Keratinocyte (primary cell): ENCODE results near the gene C1R. TPM values are rescaled to one million over a fixed set of nuclear protein-coding genes. Genes with fewer than 3 reads are reported as not detected.
"Not testable (repeated sequence)": the region's sequence is repeated elsewhere in the genome, so short reads cannot be mapped to it uniquely, and the experiment has no call there.

ENCODE experiments used
- DNase-seq: peaks from one replicate; pipeline ENCODE4 v3.0.0-alpha.2; 2011; ENCODE audit warnings: low read depth, missing footprints, low spot score
- FAIRE-seq: peaks from 2 replicates; lab custom pipeline; 2011; peaks lifted over from hg19 to GRCh38; lab: Jason Lieb, UNC
- H2AFZ ChIP-seq: 2 replicates; pipeline ENCODE4 v1.6.0; 2012; ENCODE audit warnings: low read length, control low read depth, inconsistent platforms; ENCODE audit not compliant: control insufficient read depth
- H3K27ac ChIP-seq: 2 replicates; pipeline ENCODE4 v1.5.1; 2011; ENCODE audit warnings: low read length; ENCODE audit not compliant: control insufficient read depth, insufficient read depth
- H3K27me3 ChIP-seq: 3 replicates; pipeline ENCODE4 v1.6.0; 2011; ENCODE audit warnings: low read length; ENCODE audit not compliant: control insufficient read depth, insufficient read depth; ENCODE audit errors: extremely low read depth
- H3K36me3 ChIP-seq, 2 experiments: 2 replicates in 1 of 2; 3 replicates in 1 of 2; pipeline ENCODE4 v1.5.1; 2011; ENCODE audit warnings: low read length in 2 of 2, mild to moderate bottlenecking in 1 of 2; ENCODE audit not compliant: control insufficient read depth in 2 of 2, insufficient read depth in 2 of 2; ENCODE audit errors: extremely low read depth in 1 of 2
- H3K4me1 ChIP-seq: 3 replicates; pipeline ENCODE4 v1.5.1; 2011; ENCODE audit warnings: low read length; ENCODE audit not compliant: control insufficient read depth, insufficient read depth; ENCODE audit errors: extremely low read depth
- H3K4me2 ChIP-seq: 3 replicates; pipeline ENCODE4 v1.6.0; 2011; ENCODE audit warnings: low read depth, low read length; ENCODE audit not compliant: control insufficient read depth, insufficient read depth; ENCODE audit errors: extremely low read depth
- H3K4me3 ChIP-seq, 3 experiments: fragments of 200-600 bp in 1 of 3; sonication (generic) in 1 of 3; 2 replicates in 2 of 3; 3 replicates in 1 of 3; pipeline ENCODE4 v1.5.1; 2011 to 2016; ENCODE audit warnings: low read length in 3 of 3, mild to moderate bottlenecking in 3 of 3, control low read depth in 2 of 3, inconsistent platforms in 1 of 3, low read depth in 1 of 3, mixed read lengths in 1 of 3, mixed run types in 1 of 3, moderate library complexity in 1 of 3; ENCODE audit not compliant: control insufficient read depth in 2 of 3, insufficient read depth in 2 of 3; ENCODE audit errors: extremely low read depth in 1 of 3
- H3K79me2 ChIP-seq: 2 replicates; pipeline ENCODE4 v1.6.0; 2012; ENCODE audit warnings: low read length; ENCODE audit not compliant: control insufficient read depth, insufficient read depth
- H3K9ac ChIP-seq: 3 replicates; pipeline ENCODE4 v1.6.0; 2011; ENCODE audit warnings: low read length; ENCODE audit not compliant: control insufficient read depth, insufficient read depth; ENCODE audit errors: extremely low read depth
- H3K9me1 ChIP-seq: 3 replicates; pipeline ENCODE4 v1.6.0; 2011; ENCODE audit warnings: low read length; ENCODE audit not compliant: control insufficient read depth, insufficient read depth; ENCODE audit errors: extremely low read depth
- H3K9me3 ChIP-seq: 2 replicates; pipeline ENCODE4 v1.5.1; 2012; ENCODE audit warnings: low read depth, low read length; ENCODE audit not compliant: control insufficient read depth
- H4K20me1 ChIP-seq: 3 replicates; pipeline ENCODE4 v1.6.0; 2011; ENCODE audit warnings: low read length; ENCODE audit not compliant: control insufficient read depth, insufficient read depth; ENCODE audit errors: extremely low read depth
- CTCF ChIP-seq, 3 experiments: IDR thresholded peaks in 1 of 3; conservative IDR thresholded peaks in 1 of 3; optimal IDR thresholded peaks in 1 of 3; 2 replicates in 2 of 3; 3 replicates in 1 of 3; pipeline versions ENCODE3 to v1.5.1; 2011; ENCODE audit warnings: low read length in 3 of 3, mild to moderate bottlenecking in 3 of 3, moderate library complexity in 2 of 3, control low read depth in 1 of 3, inconsistent platforms in 1 of 3; ENCODE audit not compliant: insufficient read depth in 2 of 3; ENCODE audit errors: extremely low read depth in 1 of 3
- EZH2 ChIP-seq: IDR thresholded peaks from one replicate; pipeline ENCODE4 v1.6.1; 2012; ENCODE audit warnings: inconsistent platforms, mild to moderate bottlenecking, low read length, moderate library complexity
- dilution Hi-C: fragments of 300-500 bp; cut with MboI; formaldehyde crosslinking; loops from one replicate; pipeline ENCODE4 v1.7.0; 2020; ENCODE audit warnings: low sequenced_read_pairs; ENCODE audit not compliant: extremely low pct_ligation_motif_present
- polyA plus RNA-seq, 5 experiments: library from polyadenylated mRNA; depleted of rRNA in 3 of 5; stranded (reverse) in 3 of 5; stranded (forward) in 1 of 5; unstranded in 1 of 5; fragments of >200 nt; gene quantifications; 1 replicate in 1 of 5; 2 replicates in 3 of 5; 3 replicates in 1 of 5; pipeline versions ENCODE4 v1.2.1 to v1.2.3, GENCODE V29; 2011 to 2012; ENCODE audit warnings: missing spikeins in 2 of 5, low read depth in 1 of 5, low replicate concordance in 1 of 5

Gene C1R
- polyA plus RNA-seq, 1 donor (not counting 4 experiments of a cell fraction or from before 2014, with no cell fraction given) = 2.8 TPM

- H2AFZ ChIP-seq = peak overlapping the region; percentile 92
- H3K9me3 ChIP-seq = no peaks in the 10 kb centered on the region
- no peaks in the 10 kb centered on the region for H3K79me2 ChIP-seq
- no peaks in the 10 kb centered on the region for H3K9me1 ChIP-seq
- H3K4me3 ChIP-seq = peak overlapping the region in 1 of 3 experiments; percentile 15
- H3K36me3 ChIP-seq = no peaks in the 10 kb centered on the region
- no peaks in the 10 kb centered on the region for H4K20me1 ChIP-seq
- H3K4me2 ChIP-seq = peak overlapping the region; percentile 72
- H3K27me3 ChIP-seq = no peaks in the 10 kb centered on the region
- no peak for TF ChIP-seq CTCF (optimal IDR thresholded peaks at IDR 0.05 in 1 of 3, IDR thresholded peaks at IDR 0.05 in 1 of 3, conservative IDR thresholded peaks at IDR 0.05 in 1 of 3; ENCODE audit: extremely low read depth in 1 of 3, insufficient read depth in 2 of 3, low read length in 3 of 3)
- no peak for TF ChIP-seq EZH2
- no peak overlapping the region for H3K9ac ChIP-seq
- DNase-seq = no peak
- dilution Hi-C loops = no loop called here
- peaks cover 14% of the 10 kb centered on the region for H3K4me1 ChIP-seq
- FAIRE-seq = peak; percentile 96
- peak overlapping the region; percentile 31 for H3K27ac ChIP-seq
These were observed 52.8 kb downstream of the C1R start for GRCh38 chr12:7039403-7039802.

- Histone ChIP-seq H4K20me1 (no peaks in the 10 kb centered on the region), H3K4me2 (no peak overlapping the region), H2AFZ (no peak overlapping the region), H3K36me3 (no peaks in the 10 kb centered on the region), H3K4me3 (no peak overlapping the region), H3K4me1 (peaks cover 14% of the 10 kb centered on the region), H3K9ac (no peak overlapping the region), H3K9me1 (no peaks in the 10 kb centered on the region), H3K9me3 (no peaks in the 10 kb centered on the region), H3K79me2 (no peaks in the 10 kb centered on the region), H3K27ac (no peak overlapping the region), H3K27me3 (no peaks in the 10 kb centered on the region)
- FAIRE-seq (no peak), DNase-seq (no peak)
- TF ChIP-seq EZH2 (no peak), CTCF (optimal IDR thresholded peaks at IDR 0.05 in 1 of 3, IDR thresholded peaks at IDR 0.05 in 1 of 3, conservative IDR thresholded peaks at IDR 0.05 in 1 of 3; ENCODE audit: extremely low read depth in 1 of 3, insufficient read depth in 2 of 3, low read length in 3 of 3) (no peak)
- dilution Hi-C loops = no loop called here
These were observed 53.7 kb downstream of the C1R start for GRCh38 chr12:7038591-7038990.

DNA sequence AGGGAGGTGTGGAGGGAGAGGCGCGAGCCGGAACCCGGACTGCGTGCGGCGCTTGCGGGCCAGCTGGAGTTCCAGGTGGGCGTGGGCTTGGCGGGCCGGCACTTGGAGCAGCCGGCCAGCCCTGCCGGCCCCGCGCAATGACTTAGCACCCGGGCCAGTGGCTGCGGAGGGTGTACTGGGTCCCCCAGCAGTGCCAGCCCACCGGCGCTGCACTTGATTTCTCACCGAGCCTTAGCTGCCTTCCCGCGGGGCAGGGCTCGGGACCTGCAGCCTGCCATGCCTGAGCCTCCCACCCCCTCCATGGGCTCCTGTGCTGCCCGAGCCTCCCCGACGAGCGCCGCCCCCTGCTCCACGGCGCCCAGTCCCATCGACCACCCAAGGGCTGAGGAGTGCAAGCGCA is 54.8 kb downstream of the C1R start:
- FAIRE-seq, H3K9me1 ChIP-seq, H3K27me3 ChIP-seq, H3K9ac ChIP-seq, dilution Hi-C loops, H4K20me1 ChIP-seq, H3K4me2 ChIP-seq, DNase-seq, H3K27ac ChIP-seq, H3K36me3 ChIP-seq, H2AFZ ChIP-seq, H3K9me3 ChIP-seq, H3K79me2 ChIP-seq, H3K4me3 ChIP-seq: not testable (repeated sequence)
- peaks cover 14% of the 10 kb centered on the region for H3K4me1 ChIP-seq
